ENCODE measurements around the gene ADGRG2. TPM values are rescaled to one million over a fixed set of nuclear protein-coding genes. Genes with fewer than 3 reads are reported as not detected.
"Not testable (repeated sequence)": the region's sequence is repeated elsewhere in the genome, so short reads cannot be mapped to it uniquely, and the experiment has no call there.

The ADGRG2 gene
- total RNA-seq, 2 donors from 2014 or later: 5.2 to 6.0 TPM

DNA sequence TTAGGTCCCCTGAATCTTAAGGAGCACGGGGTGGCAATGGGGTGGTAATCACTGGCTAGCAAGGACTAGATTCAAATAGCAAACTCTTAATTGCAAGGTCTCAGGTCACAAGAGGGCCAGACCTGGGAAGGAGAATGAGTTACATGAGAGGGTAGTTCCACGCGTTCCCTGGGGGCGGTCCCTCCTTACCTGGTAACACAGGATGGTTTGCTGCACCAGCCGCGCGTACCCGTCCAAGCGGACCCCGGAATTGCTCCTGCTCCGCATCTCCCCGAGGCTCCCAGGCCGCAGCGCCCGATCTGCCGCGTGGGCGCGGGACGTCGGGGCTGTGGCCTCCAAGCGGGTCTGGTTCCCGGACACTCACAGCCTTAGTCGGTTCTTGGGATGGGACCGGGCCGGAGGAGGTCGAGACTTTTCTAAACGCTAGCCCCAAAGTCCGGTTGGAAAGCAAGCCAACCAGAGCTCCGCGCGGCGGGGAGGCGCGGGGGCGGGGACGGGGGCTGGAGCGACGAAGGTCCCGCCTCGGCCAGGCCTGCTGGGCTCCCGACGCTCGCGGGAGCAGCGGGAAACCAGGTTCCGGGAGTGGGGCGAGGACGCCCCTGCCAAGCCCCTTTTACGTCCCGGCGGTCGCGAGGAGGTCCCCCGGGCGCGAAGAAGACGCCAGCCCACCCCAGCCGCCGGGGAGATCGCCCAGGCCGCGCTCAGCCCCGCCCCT is 138.4 kb downstream of the ADGRG2 start, which contains the start of gene PHKA2:
TSS of gene PHKA2 (minus strand) at position 449 of the 715 bp plus-strand sequence. CDS start at position 267, 182 bp downstream.
- DNase-seq (ENCODE audit: low spot score): peak; percentile 14
- Histone ChIP-seq H3K9me3 (no peaks in the 10 kb centered on the region), H3K4me3 (peak within 1 kb of the TSS; percentile 56 to 57), H3K36me3 (no peaks in the 10 kb centered on the region), H3K27ac (peak within 1 kb of the TSS; percentile 85 to 89), H3K4me1 (replicated peaks) (no peaks in the 10 kb centered on the region), H3K27me3 (replicated peaks; ENCODE audit: insufficient read depth) (no peaks in the 10 kb centered on the region)
- TF ChIP-seq, protein P1, sequence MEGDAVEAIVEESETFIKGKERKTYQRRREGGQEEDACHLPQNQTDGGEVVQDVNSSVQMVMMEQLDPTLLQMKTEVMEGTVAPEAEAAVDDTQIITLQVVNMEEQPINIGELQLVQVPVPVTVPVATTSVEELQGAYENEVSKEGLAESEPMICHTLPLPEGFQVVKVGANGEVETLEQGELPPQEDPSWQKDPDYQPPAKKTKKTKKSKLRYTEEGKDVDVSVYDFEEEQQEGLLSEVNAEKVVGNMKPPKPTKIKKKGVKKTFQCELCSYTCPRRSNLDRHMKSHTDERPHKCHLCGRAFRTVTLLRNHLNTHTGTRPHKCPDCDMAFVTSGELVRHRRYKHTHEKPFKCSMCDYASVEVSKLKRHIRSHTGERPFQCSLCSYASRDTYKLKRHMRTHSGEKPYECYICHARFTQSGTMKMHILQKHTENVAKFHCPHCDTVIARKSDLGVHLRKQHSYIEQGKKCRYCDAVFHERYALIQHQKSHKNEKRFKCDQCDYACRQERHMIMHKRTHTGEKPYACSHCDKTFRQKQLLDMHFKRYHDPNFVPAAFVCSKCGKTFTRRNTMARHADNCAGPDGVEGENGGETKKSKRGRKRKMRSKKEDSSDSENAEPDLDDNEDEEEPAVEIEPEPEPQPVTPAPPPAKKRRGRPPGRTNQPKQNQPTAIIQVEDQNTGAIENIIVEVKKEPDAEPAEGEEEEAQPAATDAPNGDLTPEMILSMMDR (IDR thresholded peaks at IDR 0.05): no peak
- TF ChIP-seq POLR2AphosphoS5 (IDR thresholded peaks at IDR 0.05) (no peak), POLR2A (IDR thresholded peaks at IDR 0.05) (no peak)
- 2% methylated on average over 10 of the region's 64 CpGs for WGBS
- intact Hi-C loops (cut with DNase I): loop anchor here (10.0 kb wide), 1 partner anchor 361 kb away; the partner anchor contains the start of gene PDHA1

DNA sequence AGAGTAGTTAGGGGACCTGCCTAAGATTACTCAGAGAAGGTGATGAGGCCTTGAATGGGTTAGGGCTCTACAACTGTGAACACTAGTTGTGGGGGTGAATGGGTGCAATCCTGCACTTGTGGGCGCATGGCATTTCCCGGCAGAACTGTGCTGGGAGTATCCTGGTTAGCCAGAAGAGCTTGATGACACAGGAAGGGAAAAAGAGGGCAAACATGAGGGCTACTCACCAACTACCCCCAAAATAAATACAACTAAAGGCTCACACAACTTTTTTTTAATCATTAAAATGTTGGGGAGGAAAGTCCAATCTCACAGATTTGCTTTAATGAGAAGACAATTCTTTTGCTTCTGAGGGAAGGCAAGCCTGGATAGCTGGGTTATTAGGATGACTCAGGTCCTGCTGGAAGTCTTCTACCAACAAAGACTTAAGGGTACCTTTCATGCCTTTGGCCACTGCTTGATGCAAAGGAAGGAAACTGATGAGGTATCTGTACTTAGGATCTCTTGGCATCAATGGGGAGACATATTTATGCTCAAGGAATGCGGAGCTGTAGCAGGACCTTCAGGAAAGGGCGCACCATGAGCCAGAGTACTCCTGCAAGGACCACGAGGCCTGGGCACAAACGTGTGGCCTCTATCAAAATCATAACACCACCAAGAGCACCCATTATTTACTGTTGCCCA is 141.0 kb downstream of the ADGRG2 start:
- no peaks in the 10 kb centered on the region for H3K9me3 ChIP-seq
- no peak overlapping the region for H3K27ac ChIP-seq
- intact Hi-C loops (cut with DNase I): loop anchor here (10.0 kb wide), 1 partner anchor 364 kb away; the partner anchor contains the start of gene PDHA1
- no peak overlapping the region for H3K4me3 ChIP-seq
- H3K4me1 ChIP-seq (replicated peaks): no peaks in the 10 kb centered on the region
- no peaks in the 10 kb centered on the region for H3K36me3 ChIP-seq
- 80% methylated on average over 5 of the region's 6 CpGs for WGBS
- TF ChIP-seq, protein P1 (IDR thresholded peaks at IDR 0.05): no peak
- TF ChIP-seq POLR2AphosphoS5 (IDR thresholded peaks at IDR 0.05) (no peak), POLR2A (IDR thresholded peaks at IDR 0.05) (no peak)
- DNase-seq (ENCODE audit: low spot score): no peak
- H3K27me3 ChIP-seq (replicated peaks; ENCODE audit: insufficient read depth): no peaks in the 10 kb centered on the region

DNA sequence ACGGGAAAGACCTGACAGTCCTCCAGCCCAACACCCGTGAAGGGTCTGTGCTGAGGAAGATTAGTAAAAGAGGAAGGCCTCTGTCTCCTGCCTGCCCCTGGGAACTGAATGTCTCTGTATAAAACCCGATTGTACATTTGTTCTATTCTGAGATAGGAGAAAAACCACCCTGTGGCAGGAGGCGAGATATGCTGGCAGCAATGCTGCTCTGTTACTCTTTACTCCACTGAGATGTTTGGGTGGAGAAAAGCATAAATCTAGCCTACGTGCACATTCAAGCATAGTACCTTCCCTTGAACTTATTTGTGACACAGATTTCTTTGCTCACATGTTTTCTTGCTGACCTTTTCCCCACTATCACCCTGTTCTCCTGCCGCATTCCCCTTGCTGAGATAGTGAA is 142.0 kb downstream of the ADGRG2 start:
- intact Hi-C loops (cut with DNase I): loop anchor here (10.0 kb wide), 1 partner anchor 365 kb away; the partner anchor contains the start of gene PDHA1
- 62% methylated on average over 6 of the region's 6 CpGs for WGBS
- DNase-seq (ENCODE audit: low spot score); H3K27me3 ChIP-seq (replicated peaks; ENCODE audit: insufficient read depth); H3K27ac ChIP-seq; H3K36me3 ChIP-seq; H3K4me1 ChIP-seq (replicated peaks); H3K4me3 ChIP-seq; H3K9me3 ChIP-seq: not testable (repeated sequence)

DNA sequence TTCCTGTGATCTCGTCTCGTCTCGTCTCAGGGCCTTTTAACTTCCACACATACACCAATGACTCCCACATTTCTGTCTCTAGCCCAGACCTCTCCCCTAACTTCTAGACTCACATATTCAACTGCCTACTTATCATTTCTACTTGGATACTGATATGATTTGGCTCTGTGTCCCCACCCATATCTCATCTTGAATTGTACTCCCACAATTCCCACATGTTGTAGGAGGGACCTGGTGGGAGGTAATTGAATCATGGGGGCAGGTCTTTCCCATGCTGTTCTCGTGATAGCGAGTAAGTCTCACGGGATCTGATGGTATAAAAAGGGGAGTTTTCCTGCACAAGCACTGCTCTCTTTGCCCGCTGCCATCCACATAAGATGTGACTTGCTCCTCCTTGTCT is 147.3 kb downstream of the ADGRG2 start:
- no peak for DNase-seq (ENCODE audit: low spot score)
- H3K4me3 ChIP-seq: no peak overlapping the region
- intact Hi-C loops (cut with DNase I): no loop called here
- no peaks in the 10 kb centered on the region for H3K4me1 ChIP-seq (replicated peaks)
- over 99% methylated on average over 7 of the region's 7 CpGs for WGBS
- H3K27ac ChIP-seq: no peak overlapping the region
- no peaks in the 10 kb centered on the region for H3K9me3 ChIP-seq
- TF ChIP-seq POLR2AphosphoS5 (IDR thresholded peaks at IDR 0.05): no peak
- TF ChIP-seq, protein P1 (IDR thresholded peaks at IDR 0.05): no peak
- no peak for TF ChIP-seq POLR2A (IDR thresholded peaks at IDR 0.05)
- H3K36me3 ChIP-seq: no peaks in the 10 kb centered on the region
- no peaks in the 10 kb centered on the region for H3K27me3 ChIP-seq (replicated peaks; ENCODE audit: insufficient read depth)

DNA sequence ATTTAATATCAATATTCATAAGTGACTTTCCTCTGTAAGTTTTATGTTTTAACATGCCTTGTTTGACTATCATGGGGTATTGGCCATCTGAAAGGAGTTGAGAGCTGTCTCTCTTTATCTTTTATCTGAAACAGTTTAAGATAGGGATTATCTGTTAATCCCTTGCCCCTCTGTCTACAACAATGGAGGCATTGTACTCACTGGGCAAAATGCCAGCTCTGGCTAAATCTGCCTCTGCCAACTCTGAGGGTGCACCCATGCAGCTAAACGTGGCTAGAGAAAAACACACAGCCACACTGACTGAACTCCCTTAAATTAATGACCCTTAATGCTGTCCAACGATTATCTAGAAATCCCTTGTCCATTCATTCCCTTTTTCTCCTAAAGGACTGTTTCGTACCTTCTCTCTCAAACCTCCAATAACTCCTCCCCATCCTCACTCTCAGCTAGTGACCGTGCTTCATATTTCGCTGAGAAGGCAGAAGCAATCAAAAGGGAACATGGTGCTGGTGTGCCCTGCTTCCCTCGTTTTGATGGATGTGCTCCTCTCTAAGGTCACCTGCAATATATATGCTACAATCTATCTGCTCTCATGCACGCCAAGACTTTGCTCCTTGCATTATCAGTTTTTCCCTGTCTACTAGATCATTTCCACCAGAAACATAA is 148.6 kb downstream of the ADGRG2 start:
- TF ChIP-seq, protein P1 (IDR thresholded peaks at IDR 0.05): no peak
- TF ChIP-seq POLR2AphosphoS5 (IDR thresholded peaks at IDR 0.05): no peak
- TF ChIP-seq POLR2A (IDR thresholded peaks at IDR 0.05): no peak
- H3K27ac ChIP-seq: no peak overlapping the region
- H3K36me3 ChIP-seq: no peaks in the 10 kb centered on the region
- H3K4me3 ChIP-seq: no peak overlapping the region
- H3K9me3 ChIP-seq: no peaks in the 10 kb centered on the region
- WGBS: 65% methylated on average over 7 of the region's 7 CpGs
- no peaks in the 10 kb centered on the region for H3K4me1 ChIP-seq (replicated peaks)
- intact Hi-C loops (cut with DNase I): no loop called here
- no peaks in the 10 kb centered on the region for H3K27me3 ChIP-seq (replicated peaks; ENCODE audit: insufficient read depth)
- no peak for DNase-seq (ENCODE audit: low spot score)
